ENCODE data around the gene STX16.

DNA sequence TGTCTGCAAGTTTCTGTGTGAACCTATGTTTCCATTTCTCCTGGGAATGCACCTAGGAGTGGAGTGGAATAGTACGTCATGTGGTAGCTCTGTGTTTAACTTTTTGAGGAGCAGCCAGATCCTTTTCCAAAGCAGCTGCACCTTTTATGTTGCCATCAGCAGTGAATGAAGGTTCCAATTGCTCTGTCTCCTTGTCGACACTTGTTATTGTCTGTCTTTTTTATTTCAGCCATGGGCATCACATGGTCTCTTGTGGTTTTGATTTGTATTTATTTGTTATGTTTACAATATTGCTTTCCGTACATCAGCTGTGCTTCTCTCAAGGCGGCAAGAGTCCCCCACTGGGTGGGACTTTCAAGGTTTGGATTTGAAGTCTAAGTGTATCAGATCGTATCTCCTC is 33.9 kb upstream of the STX16 start:
- TF ChIP-seq, protein P1, sequence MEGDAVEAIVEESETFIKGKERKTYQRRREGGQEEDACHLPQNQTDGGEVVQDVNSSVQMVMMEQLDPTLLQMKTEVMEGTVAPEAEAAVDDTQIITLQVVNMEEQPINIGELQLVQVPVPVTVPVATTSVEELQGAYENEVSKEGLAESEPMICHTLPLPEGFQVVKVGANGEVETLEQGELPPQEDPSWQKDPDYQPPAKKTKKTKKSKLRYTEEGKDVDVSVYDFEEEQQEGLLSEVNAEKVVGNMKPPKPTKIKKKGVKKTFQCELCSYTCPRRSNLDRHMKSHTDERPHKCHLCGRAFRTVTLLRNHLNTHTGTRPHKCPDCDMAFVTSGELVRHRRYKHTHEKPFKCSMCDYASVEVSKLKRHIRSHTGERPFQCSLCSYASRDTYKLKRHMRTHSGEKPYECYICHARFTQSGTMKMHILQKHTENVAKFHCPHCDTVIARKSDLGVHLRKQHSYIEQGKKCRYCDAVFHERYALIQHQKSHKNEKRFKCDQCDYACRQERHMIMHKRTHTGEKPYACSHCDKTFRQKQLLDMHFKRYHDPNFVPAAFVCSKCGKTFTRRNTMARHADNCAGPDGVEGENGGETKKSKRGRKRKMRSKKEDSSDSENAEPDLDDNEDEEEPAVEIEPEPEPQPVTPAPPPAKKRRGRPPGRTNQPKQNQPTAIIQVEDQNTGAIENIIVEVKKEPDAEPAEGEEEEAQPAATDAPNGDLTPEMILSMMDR (IDR thresholded peaks at IDR 0.05) = no peak
- no peak for TF ChIP-seq POLR2A (IDR thresholded peaks at IDR 0.05)

All from esophagus squamous epithelium (tissue), 4 donors.